ENCODE results near the gene SBDS. TPM values are rescaled to one million over a fixed set of nuclear protein-coding genes. Genes with fewer than 3 reads are reported as not detected.
"Not testable (repeated sequence)": the region's sequence is repeated elsewhere in the genome, so short reads cannot be mapped to it uniquely, and the experiment has no call there.

SBDS gene
- total RNA-seq, 1 donor from 2014 or later, result 130 TPM

DNA sequence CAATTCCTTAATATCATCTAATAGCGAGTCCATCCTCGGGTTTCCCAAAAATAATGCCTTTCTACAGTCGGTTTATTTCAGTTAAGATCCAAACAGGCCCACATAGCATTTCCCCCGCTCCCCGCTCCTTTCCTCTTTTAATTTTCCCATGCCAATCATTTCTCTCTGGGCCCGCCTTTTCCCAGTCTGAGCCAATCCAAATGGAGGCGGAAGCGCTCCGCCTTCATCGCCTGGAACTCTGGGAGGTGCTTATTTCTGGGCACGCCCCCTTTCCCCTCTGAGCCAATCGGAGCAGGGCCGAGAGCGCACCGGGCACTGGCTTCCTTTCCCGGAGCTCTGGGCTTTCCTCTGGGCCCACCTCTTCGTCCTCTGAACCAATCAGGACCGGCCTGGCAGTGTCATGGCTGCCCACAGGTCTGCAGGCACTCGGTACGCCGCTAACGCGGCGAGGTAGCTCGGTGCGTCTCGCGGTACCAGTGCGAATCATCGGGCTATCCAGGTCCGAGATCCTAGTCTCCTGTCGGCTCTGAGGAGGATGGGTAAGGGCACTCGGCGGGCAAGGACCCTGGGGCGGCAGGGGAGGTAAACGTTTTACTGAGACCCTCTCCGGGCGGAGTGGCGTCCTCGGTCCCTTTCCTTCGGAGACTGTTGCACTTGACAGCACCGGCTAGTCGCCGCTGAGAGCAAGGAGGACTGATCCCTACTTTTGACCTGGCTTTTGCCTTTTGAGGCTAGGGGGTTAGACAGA, 1.2 kb upstream of the SBDS start, which contains the start of gene TYW1:
Gene TYW1 (plus strand): TSS at position 390 of the 748 bp plus-strand sequence. CDS start 146 bp downstream, at position 536.
- peak; percentile 92 for DNase-seq (ENCODE audit: low read depth)

DNA sequence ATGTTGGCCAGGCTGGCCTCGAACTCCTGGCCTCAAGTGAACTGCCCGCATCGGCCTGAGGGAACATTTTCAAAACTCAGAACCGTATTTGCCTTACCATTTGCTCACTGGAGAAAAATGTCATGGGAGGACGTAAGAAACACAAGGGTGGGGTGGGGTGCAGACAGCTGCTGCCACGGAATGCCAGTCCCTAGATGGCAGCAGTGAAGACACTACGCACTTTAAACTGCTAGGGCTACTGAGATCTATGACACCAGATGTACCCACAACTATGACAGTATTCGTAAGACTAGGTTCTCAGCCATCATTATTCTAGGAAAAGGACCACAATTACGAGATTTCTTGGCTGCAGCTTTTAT, 716 bp downstream of the SBDS start:
- DNase-seq (ENCODE audit: low read depth), result peak; percentile 76

DNA sequence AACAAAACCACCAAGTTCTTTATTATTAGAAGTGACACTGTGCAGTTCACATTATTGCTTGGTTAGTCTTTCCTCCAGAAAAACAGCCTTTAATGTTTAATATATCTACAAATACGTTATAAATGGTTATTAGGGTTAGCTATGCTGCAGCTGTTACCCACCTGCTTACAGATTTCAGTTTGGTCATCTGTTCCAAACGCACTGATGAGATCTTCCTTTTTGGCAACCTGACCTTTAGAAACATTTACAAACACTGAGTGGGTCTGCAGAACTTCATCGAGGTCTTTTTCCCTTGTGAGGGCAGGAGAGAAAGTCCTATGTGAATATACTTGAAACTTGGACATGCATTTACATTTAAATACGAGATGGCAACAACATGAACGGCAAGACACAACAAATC, 1.3 kb downstream of the SBDS start:
- not testable (repeated sequence) for DNase-seq (ENCODE audit: low read depth)

DNA sequence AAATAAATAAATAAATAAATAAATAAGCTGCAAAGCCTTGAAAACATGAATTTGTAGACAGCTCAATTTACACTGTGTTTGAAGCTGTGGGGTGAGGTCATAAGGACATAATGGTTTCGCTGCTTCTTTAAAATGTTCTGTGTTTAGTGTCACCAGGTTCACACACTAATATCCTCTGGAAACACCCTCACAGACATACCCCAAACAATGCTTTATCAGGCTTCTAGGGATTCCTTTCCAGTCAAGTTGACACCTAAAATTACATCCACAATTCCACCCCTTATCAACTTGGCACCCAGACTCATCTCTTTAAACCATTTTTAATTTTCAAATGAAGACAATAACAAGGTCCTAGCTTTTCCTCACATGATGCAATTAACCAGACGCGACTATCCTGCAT, 5.8 kb downstream of the SBDS start:
- DNase-seq (ENCODE audit: low read depth), result not testable (repeated sequence)

DNA sequence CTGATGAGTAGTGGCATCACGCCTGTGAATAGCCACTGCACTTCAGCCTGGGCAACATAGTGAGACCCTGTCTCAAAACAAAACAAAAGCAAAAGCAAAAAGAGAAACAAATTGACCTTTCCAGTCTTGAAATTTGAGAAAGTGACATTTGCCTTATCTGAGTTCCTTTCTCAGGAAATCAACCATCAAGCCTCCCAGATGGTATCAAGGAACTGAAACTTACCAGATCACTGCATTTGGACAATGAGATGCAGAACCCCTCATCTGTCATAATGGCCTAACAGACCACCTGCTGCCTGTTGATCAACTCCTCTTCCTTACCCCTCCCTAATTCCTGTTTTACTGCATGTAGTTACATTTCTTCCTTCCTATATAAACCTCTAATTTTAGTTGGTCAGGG, 15.1 kb downstream of the SBDS start:
- not testable (repeated sequence) for DNase-seq (ENCODE audit: low read depth)

DNA sequence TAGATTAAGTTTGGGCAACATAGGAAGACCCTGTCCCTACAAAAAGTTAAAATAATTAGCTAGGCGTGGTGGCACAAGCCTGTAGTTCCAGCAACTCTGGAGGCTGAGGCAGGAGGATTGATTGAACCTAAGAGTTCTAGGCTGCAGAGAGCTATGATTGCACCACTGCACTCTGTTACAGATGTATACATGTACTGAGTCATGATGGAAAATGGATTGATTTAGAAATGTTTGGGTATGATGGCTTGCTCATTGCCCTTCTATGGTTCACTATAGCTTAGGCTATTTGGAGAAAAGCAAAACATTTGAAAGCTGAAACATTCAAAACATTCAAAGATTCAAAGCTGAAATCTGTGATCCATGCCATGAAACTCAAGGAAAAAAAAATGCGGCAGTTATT, 16.4 kb downstream of the SBDS start:
- not testable (repeated sequence) for DNase-seq (ENCODE audit: low read depth)

DNA sequence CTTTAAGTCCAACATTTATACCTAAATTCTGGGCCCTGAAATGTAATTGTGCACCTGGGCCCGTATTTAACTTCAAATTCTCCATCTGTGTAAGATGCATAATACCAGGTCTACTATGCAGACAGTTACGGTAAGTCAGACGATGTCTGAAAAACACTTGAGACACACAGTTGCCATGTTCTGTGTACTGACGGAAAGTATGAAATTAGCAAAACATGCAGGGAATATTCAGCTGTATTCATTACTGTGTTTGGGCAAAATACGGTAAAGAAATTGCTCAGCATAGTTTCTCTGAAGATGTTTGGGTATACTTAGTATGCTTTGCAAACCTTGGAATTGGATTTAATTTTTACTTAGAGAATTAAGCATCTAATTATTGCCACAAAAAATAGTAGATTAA, 17.1 kb downstream of the SBDS start:
- not testable (repeated sequence) for DNase-seq (ENCODE audit: low read depth)

DNA sequence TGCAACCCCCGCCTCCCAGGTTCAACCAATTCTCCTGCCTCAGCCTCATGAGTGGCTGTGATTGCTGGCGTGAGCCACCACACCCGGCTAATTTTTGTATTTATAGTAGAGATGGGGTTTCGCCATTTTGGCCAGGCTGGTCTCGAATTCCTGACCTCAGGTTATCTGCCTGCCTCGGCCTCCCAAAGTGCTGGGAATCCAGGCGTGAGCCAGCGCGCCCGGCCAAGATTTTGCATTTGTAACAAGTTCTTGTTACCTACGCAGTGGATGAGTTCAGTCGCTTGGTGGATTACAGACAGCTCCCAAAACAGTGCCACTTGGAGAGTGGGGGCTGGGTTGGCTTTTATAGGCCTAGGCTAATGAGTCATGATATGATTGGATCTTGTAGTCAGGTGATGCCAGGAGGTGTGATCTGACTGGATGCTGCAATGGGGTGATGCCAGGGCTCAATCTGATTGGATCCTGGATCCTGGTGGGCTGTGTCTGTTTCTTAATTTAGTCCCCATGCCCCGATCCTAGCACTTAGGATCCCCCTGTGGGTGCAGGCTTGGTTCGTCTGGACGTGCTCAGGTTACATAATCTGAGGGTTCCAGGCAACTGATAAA, 20.3 kb downstream of the SBDS start:
- DNase-seq (ENCODE audit: low read depth), result no peak

DNA sequence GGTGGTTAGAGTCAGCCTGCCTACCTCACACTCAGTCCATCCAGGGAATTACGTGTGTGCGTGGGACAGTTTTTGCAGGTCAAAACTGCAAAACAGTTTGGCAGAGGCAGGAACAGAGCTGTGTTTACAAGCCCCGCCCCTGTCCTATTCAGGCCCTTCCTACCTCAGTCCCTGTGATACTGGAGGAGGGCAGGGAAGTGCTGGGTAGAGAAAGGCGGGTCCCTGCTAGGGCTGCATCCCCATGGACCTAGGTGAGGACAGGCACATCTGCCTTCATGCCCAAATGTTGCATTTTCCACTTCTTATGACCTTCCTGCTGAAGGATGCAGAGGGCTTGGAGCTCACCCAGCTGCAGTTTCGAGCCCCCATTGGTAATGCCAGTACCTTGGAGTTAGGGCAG, 25.1 kb downstream of the SBDS start:
- no peak for DNase-seq (ENCODE audit: low read depth)

DNA sequence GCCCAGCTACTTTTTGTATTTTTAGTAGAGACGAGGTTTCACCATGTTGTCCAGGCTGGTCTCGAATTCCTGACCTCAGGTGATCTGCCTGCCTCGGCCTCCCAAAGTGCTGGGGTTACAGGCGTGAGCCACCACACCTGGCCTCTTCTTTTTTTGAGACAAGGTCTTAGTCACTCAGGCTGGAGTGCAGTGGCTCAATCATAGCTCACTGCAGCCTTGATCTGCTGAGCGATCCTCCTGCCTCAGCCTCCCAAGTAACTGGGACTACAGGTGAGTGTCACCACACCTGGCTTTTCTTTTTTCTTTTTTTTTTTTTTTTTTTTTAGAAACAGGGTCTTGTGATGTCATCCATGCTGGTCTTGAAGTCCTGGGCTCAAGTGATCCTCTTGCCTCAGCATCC, 26.4 kb downstream of the SBDS start:
- DNase-seq (ENCODE audit: low read depth), result not testable (repeated sequence)

DNA sequence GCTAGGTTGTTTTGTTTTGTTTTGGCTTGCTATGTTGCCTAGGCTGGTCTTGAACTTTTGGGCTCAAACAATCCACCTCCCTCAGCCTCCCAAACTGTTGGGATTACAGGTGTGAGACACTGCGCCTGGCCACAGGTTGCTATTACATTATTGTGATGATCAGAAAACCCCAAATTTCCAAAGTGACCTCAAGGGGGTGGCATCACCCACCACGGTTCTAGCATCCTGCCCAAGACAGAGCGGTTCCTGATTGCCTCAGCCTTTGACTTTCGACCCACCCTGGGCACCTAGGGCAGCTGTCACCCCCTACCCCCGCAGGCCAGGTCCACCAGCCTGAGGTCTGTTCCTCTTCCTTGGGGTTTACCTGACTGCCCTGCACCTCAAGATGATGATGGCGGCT, 28.4 kb downstream of the SBDS start:
- no peak for DNase-seq (ENCODE audit: low read depth)

DNA sequence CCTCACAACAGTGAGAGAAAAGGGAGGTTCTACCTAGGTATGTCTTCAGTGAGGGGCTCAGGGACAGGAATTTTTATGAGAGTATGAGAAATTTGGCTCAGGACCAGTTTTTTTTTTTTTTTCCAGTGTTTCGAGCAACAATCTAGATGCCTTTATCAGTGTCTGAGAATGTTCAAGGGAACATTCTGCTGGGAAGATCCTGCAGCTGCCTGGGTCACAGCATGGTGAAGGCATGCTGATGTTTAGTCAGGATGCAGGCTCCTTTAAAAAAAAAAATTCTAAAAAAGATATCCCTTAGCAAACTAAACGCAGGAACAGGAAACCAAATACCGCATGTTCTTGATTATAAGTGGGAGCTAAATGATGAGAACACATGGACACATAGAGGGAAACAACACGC, 31.0 kb downstream of the SBDS start:
- no peak for DNase-seq (ENCODE audit: low read depth)

DNA sequence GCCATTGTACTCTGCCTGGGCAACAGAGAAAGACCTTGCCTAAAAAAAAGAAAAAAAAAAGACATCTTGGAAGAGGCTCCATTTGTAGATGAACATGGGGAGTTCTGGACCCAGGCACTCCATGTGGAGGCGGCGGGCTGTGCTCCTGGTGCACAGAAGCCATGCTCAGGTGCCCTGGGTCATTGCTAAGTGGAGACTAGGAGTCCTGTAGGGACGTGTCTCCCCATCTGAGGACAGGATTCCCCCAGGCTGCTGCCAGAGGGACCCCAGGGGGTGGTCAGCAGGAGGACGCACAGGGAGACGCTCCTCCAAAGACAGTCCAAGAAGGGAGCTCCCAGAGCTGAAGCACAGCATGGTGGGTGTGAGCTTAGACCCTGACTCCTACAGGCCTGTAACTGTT, 34.3 kb downstream of the SBDS start:
- no peak for DNase-seq (ENCODE audit: low read depth)

DNA sequence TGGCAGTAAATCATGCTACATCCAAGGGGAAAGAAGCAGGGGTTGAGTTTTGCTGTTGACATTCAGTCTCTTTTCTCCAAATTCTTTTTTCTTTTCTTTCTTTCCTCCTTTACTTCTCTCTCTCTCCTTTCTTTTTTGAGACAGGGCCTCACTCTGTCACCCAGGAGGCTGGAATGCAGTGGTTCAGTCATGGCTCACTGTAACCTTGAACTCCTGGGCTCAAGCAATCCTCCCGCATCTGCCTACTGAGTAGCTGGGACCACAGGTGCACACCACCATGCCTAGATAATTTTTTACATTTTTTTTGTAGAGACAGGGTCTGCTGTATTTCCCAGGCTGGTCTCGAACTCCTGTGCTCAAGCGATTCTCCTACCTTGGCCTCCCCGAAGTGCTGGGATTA, 35.2 kb downstream of the SBDS start:
- DNase-seq (ENCODE audit: low read depth), result no peak

DNA sequence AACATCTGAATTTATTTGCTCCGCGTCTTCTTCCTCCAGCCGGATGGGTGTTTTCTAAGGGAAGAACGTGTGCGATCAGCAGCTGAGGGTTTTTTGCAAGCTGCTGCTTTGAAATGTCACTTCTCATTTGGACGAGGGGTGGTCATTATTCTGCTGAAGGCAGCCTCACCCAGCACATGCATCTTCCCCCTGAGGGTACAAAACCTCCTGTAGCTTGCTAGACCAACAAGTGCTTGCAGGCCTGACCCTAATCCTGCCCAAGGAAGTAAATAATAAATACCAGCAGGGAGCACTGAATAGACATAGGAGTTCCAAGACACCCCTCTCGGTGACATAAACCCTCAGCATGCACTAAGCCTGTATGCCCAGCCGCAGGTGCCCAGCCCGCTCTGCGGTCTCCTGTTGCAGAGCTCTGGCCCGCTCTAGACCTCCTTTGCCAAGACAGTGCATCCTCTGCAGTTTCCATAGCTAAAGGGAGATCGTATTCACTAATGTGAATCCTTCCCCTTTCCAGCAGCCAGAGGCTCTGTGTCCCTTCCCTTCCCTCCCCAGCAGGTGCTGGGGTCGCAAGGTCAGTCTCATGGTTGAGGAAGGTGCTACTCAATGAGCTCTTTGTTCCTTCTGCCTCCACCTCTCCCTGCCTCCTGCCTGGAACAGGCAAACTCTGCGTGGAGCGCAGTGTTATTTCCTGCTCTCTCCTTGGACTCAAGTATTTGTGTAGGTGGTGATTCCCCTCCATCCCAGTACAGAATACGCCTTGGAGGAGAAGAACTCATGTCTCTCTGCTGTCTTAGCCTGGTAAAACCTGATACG, 36.6 kb downstream of the SBDS start:
- DNase-seq (ENCODE audit: low read depth), result no peak

DNA sequence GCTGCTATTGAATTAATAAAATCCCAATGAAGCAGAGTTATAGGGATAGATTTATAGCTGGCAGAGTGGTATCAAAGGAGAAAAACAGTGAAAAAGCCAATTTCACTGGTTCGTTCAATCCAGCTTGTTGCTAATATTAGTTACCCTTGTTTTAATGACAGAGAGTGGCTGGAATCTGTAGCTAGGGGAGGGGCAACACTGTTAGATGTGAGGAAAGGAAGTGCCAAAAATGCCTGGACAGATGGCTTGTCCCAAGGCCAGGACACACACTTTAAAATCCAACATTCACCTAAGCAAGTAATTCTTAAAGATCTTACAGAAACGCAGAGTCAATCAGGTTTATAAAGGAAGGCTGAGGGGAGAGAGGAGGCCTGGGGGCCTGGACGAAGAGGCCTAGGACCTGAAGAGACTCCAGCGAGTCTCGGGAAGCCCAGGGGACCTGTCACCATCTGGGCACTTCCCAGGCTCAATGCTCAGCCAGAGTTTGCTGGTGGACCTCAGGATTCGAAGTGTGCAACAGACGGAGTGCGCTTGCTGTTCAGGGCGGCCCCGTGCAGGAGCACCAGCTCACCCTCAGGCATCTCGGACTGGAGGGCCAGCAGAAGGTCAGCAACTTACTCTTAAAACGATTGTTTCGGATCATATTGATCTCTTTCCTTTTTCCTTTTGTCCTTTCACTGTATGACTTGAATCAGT, 37.6 kb downstream of the SBDS start:
- no peak for DNase-seq (ENCODE audit: low read depth)

DNA sequence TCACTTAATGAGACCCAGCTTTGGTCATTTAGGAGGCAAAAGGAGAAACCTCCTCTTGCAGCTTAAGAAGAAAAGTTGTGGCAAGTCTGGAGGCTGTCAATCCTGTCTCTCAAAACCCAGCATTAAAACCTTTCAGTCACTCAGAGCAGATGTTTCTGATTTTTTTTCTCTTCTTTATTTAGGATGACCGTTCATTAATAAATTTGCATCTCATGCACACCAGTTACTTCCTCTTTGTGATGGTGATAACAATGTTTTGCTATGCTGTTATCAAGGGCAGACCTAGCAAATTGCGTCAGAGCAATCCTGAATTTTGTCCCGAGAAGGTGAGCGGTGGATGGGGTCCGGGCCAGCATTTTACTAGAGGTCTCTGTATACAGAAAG, 42.4 kb downstream of the SBDS start:
- no peak for DNase-seq (ENCODE audit: low read depth)

DNA sequence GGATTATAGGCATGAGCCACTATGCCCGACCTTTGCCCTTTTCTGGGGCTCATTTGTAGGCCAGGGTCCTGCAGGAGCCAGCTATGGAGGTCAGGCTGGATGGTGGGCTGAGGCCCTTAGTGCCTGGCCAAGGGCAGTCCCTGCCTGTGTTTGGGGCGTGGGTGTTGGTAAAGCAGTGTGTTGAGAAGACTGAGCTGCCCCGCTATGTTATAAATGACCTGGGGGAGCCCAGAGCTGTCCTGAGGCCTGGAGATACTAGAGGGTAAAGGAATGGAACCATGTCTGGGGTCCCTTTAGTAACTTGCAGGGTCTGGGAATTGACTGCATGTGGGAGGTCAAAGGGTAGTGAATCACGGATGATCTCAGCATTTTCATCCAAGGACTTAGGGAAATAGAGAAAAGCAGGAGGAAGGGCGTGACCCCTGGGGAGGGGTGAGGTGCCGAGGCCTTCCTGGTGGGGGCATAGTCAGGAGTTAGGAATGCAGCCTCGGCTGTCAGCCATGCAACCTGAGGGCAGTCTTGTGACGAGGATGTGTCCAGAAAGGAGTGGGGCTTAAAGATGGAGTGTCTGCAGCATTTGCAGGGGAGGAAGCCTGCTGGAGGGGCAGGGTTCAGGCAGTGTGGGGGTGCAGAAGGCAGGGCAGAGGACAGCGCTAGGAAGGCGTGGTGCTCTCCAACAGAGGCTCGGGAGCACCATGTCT, 42.9 kb downstream of the SBDS start:
- DNase-seq (ENCODE audit: low read depth), result peak; percentile 86

DNA sequence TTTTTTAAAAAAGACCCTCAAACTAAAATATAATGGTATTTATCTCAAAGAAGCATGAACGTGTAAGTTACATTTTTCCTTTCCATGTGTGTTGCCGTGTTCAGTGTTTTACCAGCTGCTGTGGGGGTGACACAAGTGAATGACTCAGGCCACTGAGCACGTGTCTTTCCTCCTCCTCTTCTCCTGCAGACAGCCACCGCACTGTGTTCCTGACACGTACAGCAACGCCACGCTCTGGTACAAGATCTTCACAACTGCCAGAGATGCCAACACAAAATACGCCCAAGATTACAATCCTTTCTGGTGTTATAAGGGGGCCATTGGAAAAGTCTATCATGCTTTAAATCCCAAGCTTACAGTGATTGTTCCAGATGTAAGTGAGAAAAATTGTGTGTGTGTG, 44.6 kb downstream of the SBDS start:
- no peak for DNase-seq (ENCODE audit: low read depth)

DNA sequence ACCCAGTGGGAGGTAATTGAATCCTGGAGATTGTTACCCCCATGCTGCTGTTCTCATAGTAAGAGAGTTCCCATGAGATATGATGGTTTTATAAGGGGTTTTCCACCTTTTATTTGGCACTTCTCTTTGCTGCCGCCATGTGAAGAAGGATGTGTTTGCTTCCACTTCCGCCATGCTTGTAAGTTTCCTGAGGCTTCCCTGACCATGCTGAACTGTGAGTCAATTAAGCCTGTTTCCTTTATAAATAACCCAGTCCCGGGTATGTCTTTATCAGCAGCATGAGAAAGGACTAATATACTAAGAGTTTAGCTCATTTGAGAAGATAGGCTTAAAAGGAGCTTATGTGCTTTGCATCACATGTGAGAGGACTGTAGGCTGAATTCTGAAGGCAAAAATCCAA, 45.1 kb downstream of the SBDS start:
- no peak for DNase-seq (ENCODE audit: low read depth)

DNA sequence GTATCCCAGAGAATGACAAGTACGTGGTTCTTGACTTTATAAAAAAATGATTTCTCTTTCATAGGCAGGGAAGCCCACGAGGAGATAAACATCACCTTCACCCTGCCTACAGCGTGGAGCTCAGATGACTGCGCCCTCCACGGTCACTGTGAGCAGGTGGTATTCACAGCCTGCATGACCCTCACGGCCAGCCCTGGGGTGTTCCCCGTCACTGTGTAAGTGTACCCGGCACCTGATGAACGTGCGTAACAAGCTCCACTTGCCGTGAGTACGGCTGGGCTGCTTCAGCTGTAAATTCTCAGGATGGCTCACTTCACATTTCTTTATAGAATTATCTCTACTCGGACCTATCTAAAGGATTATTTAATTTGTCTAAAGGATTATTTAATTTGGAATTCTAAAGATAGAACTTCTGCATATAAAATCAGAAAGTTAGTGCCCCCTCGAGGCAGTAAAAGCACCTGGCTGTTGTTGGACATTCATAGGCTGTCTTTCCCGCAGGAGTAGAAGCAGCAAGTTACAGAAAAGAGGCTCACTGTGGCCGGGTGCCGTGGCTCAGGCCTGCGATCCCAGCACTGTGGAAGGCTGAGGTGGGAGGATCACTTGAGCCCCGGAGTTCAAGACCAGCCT, 46.8 kb downstream of the SBDS start:
- no peak for DNase-seq (ENCODE audit: low read depth)
